ENCODE results near the gene SERPINA5.
A peak's percentile ranks its signal among the peaks of the same experiment; 100 is the strongest.

SERPINA5 gene

GRCh38 chr14:94560751-94561655 lies 20.2 kb upstream of the SERPINA5 start, which contains the start of gene SERPINA4:
Gene SERPINA4, plus strand, starts transcription at chr14:94561442. Its CDS starts 2,041 bp downstream, at chr14:94563483.
- Histone ChIP-seq H3K27ac (no peak within 1 kb of the TSS), H3K4me3 (no peak within 1 kb of the TSS)
- TF ChIP-seq, protein P1, sequence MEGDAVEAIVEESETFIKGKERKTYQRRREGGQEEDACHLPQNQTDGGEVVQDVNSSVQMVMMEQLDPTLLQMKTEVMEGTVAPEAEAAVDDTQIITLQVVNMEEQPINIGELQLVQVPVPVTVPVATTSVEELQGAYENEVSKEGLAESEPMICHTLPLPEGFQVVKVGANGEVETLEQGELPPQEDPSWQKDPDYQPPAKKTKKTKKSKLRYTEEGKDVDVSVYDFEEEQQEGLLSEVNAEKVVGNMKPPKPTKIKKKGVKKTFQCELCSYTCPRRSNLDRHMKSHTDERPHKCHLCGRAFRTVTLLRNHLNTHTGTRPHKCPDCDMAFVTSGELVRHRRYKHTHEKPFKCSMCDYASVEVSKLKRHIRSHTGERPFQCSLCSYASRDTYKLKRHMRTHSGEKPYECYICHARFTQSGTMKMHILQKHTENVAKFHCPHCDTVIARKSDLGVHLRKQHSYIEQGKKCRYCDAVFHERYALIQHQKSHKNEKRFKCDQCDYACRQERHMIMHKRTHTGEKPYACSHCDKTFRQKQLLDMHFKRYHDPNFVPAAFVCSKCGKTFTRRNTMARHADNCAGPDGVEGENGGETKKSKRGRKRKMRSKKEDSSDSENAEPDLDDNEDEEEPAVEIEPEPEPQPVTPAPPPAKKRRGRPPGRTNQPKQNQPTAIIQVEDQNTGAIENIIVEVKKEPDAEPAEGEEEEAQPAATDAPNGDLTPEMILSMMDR (IDR thresholded peaks at IDR 0.05), result no peak
- peak; percentile 57 for DNase-seq (ENCODE audit: low spot score)

GRCh38 chr14:94561656-94562010 lies 19.6 kb upstream of the SERPINA5 start:
- no peak overlapping the region for H3K4me3 ChIP-seq
- H3K27ac ChIP-seq, result no peak overlapping the region
- TF ChIP-seq, protein P1 (IDR thresholded peaks at IDR 0.05), result no peak
- no peak for DNase-seq (ENCODE audit: low spot score)

DNA sequence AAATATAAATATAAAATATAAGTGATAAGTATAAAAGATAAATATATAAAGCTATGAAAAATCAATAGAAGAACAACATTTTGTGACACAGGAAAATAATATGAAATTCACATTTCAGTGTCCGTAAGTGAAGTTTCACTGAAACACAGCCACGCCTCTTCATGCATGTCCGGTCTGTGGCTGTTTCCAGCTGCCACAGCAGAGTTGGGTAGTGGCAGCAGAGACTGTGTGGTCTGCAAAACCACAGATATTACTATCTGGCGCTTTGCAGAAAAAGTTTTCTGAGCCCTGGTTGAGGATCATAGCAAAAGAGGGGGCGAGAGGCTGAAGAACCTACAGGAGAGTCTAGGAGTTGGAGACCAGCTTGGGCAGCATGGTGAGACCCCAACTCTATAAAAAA lies 19.2 kb upstream of the SERPINA5 start:
- no peak for DNase-seq (ENCODE audit: low spot score)
- TF ChIP-seq, protein P1 (IDR thresholded peaks at IDR 0.05), result no peak
- H3K27ac ChIP-seq, result no peak overlapping the region
- H3K4me3 ChIP-seq, result no peak overlapping the region

DNA sequence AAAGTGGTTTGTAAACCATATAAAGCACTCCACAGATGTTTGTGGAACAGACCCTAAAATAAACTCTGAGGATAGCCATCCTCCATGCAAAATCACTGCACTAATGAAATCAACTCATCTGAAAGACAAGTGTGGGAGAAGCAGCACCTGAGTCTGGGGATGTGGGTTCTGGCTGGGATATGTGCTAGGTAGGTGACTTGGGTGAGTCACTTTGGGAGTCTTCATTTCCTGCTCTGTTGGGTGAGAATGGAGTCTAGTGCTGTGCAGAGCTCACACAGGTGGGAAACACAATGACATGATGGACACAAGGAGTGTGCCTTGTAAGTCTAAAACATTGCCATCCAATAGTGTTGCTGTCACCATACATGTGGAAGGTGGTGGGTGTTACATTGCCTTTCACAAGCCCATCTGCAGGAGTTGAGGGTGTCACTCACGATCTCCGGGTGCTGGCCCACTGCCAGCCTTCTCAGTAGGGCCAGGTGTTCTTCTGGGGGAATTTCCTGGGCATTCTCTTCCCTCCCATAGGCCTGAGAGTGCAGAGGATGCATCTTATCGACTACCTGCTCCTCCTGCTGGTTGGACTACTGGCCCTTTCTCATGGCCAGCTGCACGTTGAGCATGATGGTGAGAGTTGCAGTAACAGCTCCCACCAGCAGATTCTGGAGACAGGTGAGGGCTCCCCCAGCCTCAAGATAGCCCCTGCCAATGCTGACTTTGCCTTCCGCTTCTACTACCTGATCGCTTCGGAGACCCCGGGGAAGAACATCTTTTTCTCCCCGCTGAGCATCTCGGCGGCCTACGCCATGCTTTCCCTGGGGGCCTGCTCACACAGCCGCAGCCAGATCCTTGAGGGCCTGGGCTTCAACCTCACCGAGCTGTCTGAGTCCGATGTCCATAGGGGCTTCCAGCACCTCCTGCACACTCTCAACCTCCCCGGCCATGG lies 18.0 kb upstream of the SERPINA5 start:
- no peak overlapping the region for H3K4me3 ChIP-seq
- TF ChIP-seq, protein P1 (IDR thresholded peaks at IDR 0.05), result no peak
- peak; percentile 55 for DNase-seq (ENCODE audit: low spot score)
- H3K27ac ChIP-seq, result no peak overlapping the region

DNA sequence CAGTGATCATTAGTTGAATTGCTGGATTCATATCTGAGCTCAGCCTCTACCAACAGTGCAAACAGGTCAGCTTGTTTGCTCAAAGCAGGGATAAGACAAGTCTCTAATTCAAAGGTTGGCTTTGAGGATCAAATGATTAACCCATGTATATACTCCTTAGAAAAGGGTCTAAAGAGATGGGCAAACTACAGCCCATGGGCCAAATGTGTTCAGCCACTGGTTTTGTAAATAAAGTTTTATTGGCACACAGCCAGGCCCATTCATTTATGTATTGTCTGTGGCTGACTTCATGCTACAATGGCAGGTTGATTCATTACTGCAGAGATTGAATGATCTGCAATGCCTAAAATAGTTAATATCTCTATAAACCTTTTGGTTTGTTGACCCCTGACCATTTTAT lies 16.8 kb upstream of the SERPINA5 start:
- TF ChIP-seq, protein P1 (IDR thresholded peaks at IDR 0.05), result no peak
- Histone ChIP-seq H3K27ac (no peak overlapping the region), H3K4me3 (no peak overlapping the region)
- DNase-seq (ENCODE audit: low spot score), result no peak

DNA sequence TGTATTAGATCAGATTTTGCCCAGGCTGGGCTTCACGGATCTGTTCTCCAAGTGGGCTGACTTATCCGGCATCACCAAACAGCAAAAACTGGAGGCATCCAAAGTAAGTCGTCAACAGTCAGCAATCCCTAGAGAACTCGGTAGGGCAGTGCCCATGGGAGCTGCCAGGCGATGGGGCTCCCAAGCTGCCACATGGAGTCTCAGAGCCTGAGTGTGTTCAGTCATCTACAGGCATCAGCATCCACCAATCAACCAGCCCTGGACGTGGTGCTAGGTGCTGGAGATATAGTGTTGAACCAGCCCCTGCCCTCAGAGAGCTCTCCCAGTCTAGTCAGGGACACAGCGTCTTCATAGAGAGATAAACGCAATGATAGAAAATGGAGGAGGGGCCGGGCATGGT lies 13.0 kb upstream of the SERPINA5 start:
- no peak overlapping the region for H3K4me3 ChIP-seq

More for the DNA sequence above, 13.0 kb upstream of the SERPINA5 start:
- DNase-seq (ENCODE audit: low spot score), result peak; percentile 53
- no peak overlapping the region for H3K27ac ChIP-seq
- TF ChIP-seq, protein P1 (IDR thresholded peaks at IDR 0.05), result no peak
